Effector memory CD4-positive, alpha-beta T cell (primary cell): ENCODE measurements around the gene KRTAP10-2.
"Not testable (repeated sequence)": the region's sequence is repeated elsewhere in the genome, so short reads cannot be mapped to it uniquely, and the experiment has no call there.

Experiments used
- DNase-seq, 3 donors: peaks; one replicate each; pipeline ENCODE4 v3.0.0-alpha.2; 2020
- H3K27ac ChIP-seq: 2 replicates; pipeline ENCODE4 v1.7.0; 2013; ENCODE audit warnings: mild to moderate bottlenecking, low read length, moderate library complexity; ENCODE audit not compliant: insufficient read depth, poor library complexity, severe bottlenecking
- H3K27me3 ChIP-seq: replicated peaks from 2 replicates; pipeline ENCODE4 v1.7.0; 2013; ENCODE audit warnings: mild to moderate bottlenecking, low read length; ENCODE audit not compliant: insufficient read depth, control insufficient read depth, poor library complexity, severe bottlenecking
- H3K36me3 ChIP-seq: 2 replicates; pipeline ENCODE4 v1.7.0; 2013; ENCODE audit warnings: mild to moderate bottlenecking, low read length, moderate library complexity; ENCODE audit not compliant: control insufficient read depth, insufficient read depth
- H3K4me1 ChIP-seq: 2 replicates; pipeline ENCODE4 v1.7.0; 2013; ENCODE audit warnings: low read length, mild to moderate bottlenecking; ENCODE audit not compliant: control insufficient read depth, insufficient read depth, poor library complexity, severe bottlenecking
- H3K4me3 ChIP-seq: 2 replicates; pipeline ENCODE4 v1.7.0; 2013; ENCODE audit warnings: low read length, low read depth, mild to moderate bottlenecking; ENCODE audit not compliant: insufficient read depth, poor library complexity, severe bottlenecking
- H3K9me3 ChIP-seq: 2 replicates; pipeline ENCODE4 v1.7.0; 2013; ENCODE audit warnings: mild to moderate bottlenecking, low read length, moderate library complexity; ENCODE audit not compliant: control insufficient read depth

KRTAP10-2 gene

GRCh38 chr21:44592446-44593311, 41.4 kb upstream of the KRTAP10-2 start, which contains the start of gene KRTAP10-6:
Gene KRTAP10-6, minus strand, starts transcription at chr21:44592505. Its CDS starts 21 bp downstream, at chr21:44592484.
- no peak within 1 kb of the TSS for H3K4me3 ChIP-seq
- H3K27ac ChIP-seq, result no peak within 1 kb of the TSS
- no peaks in the 10 kb centered on the region for H3K27me3 ChIP-seq
- H3K36me3 ChIP-seq, result no peaks in the 10 kb centered on the region
- no peaks in the 10 kb centered on the region for H3K4me1 ChIP-seq
- H3K9me3 ChIP-seq, result no peaks in the 10 kb centered on the region
- DNase-seq, result no peak

GRCh38 chr21:44591801-44592130, 40.5 kb upstream of the KRTAP10-2 start:
- H3K36me3 ChIP-seq, H3K4me1 ChIP-seq, H3K4me3 ChIP-seq, DNase-seq, H3K27me3 ChIP-seq, H3K9me3 ChIP-seq, H3K27ac ChIP-seq: not testable (repeated sequence)

- not testable (repeated sequence) for H3K4me1 ChIP-seq
Measured at GRCh38 chr21:44590897-44591800, 39.8 kb upstream of the KRTAP10-2 start.

GRCh38 chr21:44590311-44590721, 39.0 kb upstream of the KRTAP10-2 start:
- no peak for DNase-seq
- no peak overlapping the region for H3K27ac ChIP-seq
- H3K4me3 ChIP-seq, result no peak overlapping the region
- H3K27me3 ChIP-seq, result no peaks in the 10 kb centered on the region
- H3K9me3 ChIP-seq, result no peaks in the 10 kb centered on the region
- H3K36me3 ChIP-seq, result no peaks in the 10 kb centered on the region
- H3K4me1 ChIP-seq, result no peaks in the 10 kb centered on the region

More at GRCh38 chr21:44590897-44591800, 39.8 kb upstream of the KRTAP10-2 start:
- H3K27ac ChIP-seq, H3K4me3 ChIP-seq, H3K9me3 ChIP-seq, H3K36me3 ChIP-seq, H3K27me3 ChIP-seq, DNase-seq: not testable (repeated sequence)

- Histone ChIP-seq H3K36me3 (no peaks in the 10 kb centered on the region), H3K9me3 (no peaks in the 10 kb centered on the region), H3K4me3 (no peak overlapping the region), H3K4me1 (no peaks in the 10 kb centered on the region), H3K27ac (no peak overlapping the region), H3K27me3 (no peaks in the 10 kb centered on the region)
- DNase-seq, result no peak
Measured at GRCh38 chr21:44589586-44590305, 38.4 kb upstream of the KRTAP10-2 start.

GRCh38 chr21:44589094-44589493, 37.8 kb upstream of the KRTAP10-2 start:
- H3K27ac ChIP-seq, result no peak overlapping the region
- no peaks in the 10 kb centered on the region for H3K36me3 ChIP-seq
- H3K4me1 ChIP-seq, result no peaks in the 10 kb centered on the region
- H3K4me3 ChIP-seq, result no peak overlapping the region
- no peaks in the 10 kb centered on the region for H3K9me3 ChIP-seq
- H3K27me3 ChIP-seq, result no peaks in the 10 kb centered on the region
- no peak for DNase-seq

GRCh38 chr21:44585892-44586291, 34.6 kb upstream of the KRTAP10-2 start:
- H3K4me1 ChIP-seq, result no peaks in the 10 kb centered on the region
- no peak for DNase-seq
- peaks cover 8% of the 10 kb centered on the region for H3K9me3 ChIP-seq
- no peak overlapping the region for H3K4me3 ChIP-seq
- no peak overlapping the region for H3K27ac ChIP-seq
- H3K27me3 ChIP-seq, result no peaks in the 10 kb centered on the region
- H3K36me3 ChIP-seq, result no peaks in the 10 kb centered on the region

- Histone ChIP-seq H3K4me1 (no peaks in the 10 kb centered on the region), H3K27me3 (no peaks in the 10 kb centered on the region), H3K27ac (no peak overlapping the region), H3K4me3 (no peak overlapping the region), H3K9me3 (peaks cover 8% of the 10 kb centered on the region), H3K36me3 (no peaks in the 10 kb centered on the region)
- DNase-seq, result no peak
Measured at GRCh38 chr21:44583800-44584147, 32.5 kb upstream of the KRTAP10-2 start.

- Histone ChIP-seq H3K4me3 (no peak overlapping the region), H3K27me3 (no peaks in the 10 kb centered on the region), H3K4me1 (no peaks in the 10 kb centered on the region), H3K9me3 (peaks cover 8% of the 10 kb centered on the region), H3K36me3 (no peaks in the 10 kb centered on the region), H3K27ac (no peak overlapping the region)
- DNase-seq, result no peak
Measured at GRCh38 chr21:44583089-44583799, 31.9 kb upstream of the KRTAP10-2 start.
